Neural crest cell (in vitro differentiated cells): ENCODE results near the gene MILR1. TPM values are rescaled to one million over a fixed set of nuclear protein-coding genes. Genes with fewer than 3 reads are reported as not detected.
"Not testable (repeated sequence)": the region's sequence is repeated elsewhere in the genome, so short reads cannot be mapped to it uniquely, and the experiment has no call there.

Source experiments
- DNase-seq: peaks from one replicate; pipeline ENCODE4 v3.0.0; 2021; ENCODE audit warnings: low read depth, mixed read lengths, low spot score
- H3K27ac Mint-ChIP-seq: one replicate; pipeline ENCODE4 v1.8.0; 2021; ENCODE audit warnings: mild to moderate bottlenecking, mixed read lengths; ENCODE audit not compliant: unreplicated experiment
- H3K27me3 Mint-ChIP-seq: 2 replicates; pipeline ENCODE4 v1.8.0; 2021; ENCODE audit warnings: low read depth, mild to moderate bottlenecking, mixed read lengths
- H3K36me3 Mint-ChIP-seq: 2 replicates; pipeline ENCODE4 v1.8.0; 2021; ENCODE audit warnings: low read depth, mild to moderate bottlenecking, mixed read lengths
- H3K4me1 Mint-ChIP-seq: 2 replicates; pipeline ENCODE4 v1.8.0; 2021; ENCODE audit warnings: mixed read lengths
- H3K4me3 Mint-ChIP-seq: one replicate; pipeline ENCODE4 v1.8.0; 2021; ENCODE audit warnings: mild to moderate bottlenecking, mixed read lengths
- H3K9me3 Mint-ChIP-seq: 2 replicates; pipeline ENCODE4 v1.8.0; 2021; ENCODE audit warnings: mixed read lengths
- total RNA-seq: library from RNA; stranded (reverse); gene quantifications from 2 replicates; pipeline ENCODE4 v1.2.1, GENCODE V29; 2021
- TF ChIP-seq, protein P1 (sequence below): fragments of 200-600 bp; sonication (generic); conservative IDR thresholded peaks from 2 replicates; pipeline ENCODE4 v1.5.0; 2021; ENCODE audit warnings: antibody characterized with exemption, mild to moderate bottlenecking

Gene MILR1
- total RNA-seq, 1 donor from 2014 or later: not detected

DNA sequence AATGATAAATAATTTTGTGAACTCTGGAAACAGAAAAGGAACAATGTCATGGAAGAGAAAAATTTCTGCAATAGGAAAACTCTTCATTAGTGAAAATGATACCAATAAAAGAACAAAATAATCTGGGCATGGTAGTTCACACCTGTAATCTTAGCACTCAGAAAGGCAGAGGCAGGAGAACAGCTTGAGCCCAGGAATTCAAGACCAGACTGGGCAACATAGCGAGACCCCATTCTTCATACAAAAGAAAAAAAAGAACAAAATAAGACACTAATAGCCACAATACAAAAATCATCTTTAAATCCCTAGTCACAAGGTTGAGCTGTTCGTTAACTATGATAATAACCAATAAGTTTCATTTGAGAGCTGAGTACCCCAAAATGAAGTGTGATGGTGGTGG lies 39.4 kb downstream of the MILR1 start:
- peaks cover 16% of the 10 kb centered on the region for H3K36me3 Mint-ChIP-seq
- TF ChIP-seq, protein P1, sequence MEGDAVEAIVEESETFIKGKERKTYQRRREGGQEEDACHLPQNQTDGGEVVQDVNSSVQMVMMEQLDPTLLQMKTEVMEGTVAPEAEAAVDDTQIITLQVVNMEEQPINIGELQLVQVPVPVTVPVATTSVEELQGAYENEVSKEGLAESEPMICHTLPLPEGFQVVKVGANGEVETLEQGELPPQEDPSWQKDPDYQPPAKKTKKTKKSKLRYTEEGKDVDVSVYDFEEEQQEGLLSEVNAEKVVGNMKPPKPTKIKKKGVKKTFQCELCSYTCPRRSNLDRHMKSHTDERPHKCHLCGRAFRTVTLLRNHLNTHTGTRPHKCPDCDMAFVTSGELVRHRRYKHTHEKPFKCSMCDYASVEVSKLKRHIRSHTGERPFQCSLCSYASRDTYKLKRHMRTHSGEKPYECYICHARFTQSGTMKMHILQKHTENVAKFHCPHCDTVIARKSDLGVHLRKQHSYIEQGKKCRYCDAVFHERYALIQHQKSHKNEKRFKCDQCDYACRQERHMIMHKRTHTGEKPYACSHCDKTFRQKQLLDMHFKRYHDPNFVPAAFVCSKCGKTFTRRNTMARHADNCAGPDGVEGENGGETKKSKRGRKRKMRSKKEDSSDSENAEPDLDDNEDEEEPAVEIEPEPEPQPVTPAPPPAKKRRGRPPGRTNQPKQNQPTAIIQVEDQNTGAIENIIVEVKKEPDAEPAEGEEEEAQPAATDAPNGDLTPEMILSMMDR: no peak
- DNase-seq: no peak
- H3K4me3 Mint-ChIP-seq: no peak overlapping the region
- H3K4me1 Mint-ChIP-seq: no peaks in the 10 kb centered on the region
- no peaks in the 10 kb centered on the region for H3K9me3 Mint-ChIP-seq
- H3K27me3 Mint-ChIP-seq: no peaks in the 10 kb centered on the region
- no peak overlapping the region for H3K27ac Mint-ChIP-seq

- DNase-seq: no peak
- H3K4me1 Mint-ChIP-seq: peaks cover 18% of the 10 kb centered on the region
- H3K4me3 Mint-ChIP-seq: no peak overlapping the region
- no peaks in the 10 kb centered on the region for H3K9me3 Mint-ChIP-seq
- peaks cover 16% of the 10 kb centered on the region for H3K36me3 Mint-ChIP-seq
- peaks cover 2% of the 10 kb centered on the region for H3K27me3 Mint-ChIP-seq
- no peak overlapping the region for H3K27ac Mint-ChIP-seq
- TF ChIP-seq, protein P1: peak; percentile 57
These were observed 42.3 kb downstream of the MILR1 start for GRCh38 chr17:64491034-64491860.

DNA sequence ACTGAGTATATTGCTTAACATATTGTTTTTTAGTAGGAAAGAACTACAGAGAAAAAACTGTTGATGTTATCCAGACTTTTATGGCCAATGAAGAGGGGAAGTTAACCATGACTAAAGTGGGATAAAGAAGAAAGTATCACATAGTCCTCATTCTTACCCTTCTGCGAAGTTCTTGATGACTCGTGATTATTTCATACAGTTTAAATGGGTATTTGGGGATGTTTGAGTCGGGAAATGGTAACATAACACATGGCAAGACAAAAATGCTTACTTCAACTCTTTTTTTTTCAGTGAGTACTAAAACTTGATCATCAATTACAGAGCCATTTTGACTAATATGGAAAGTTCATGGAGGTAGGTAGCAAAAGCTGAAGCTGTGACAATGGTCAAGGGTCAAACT lies 43.1 kb downstream of the MILR1 start:
- Mint-ChIP-seq H3K4me3 (no peak overlapping the region), H3K27me3 (peaks cover 8% of the 10 kb centered on the region), H3K27ac (no peak overlapping the region), H3K4me1 (peaks cover 25% of the 10 kb centered on the region), H3K9me3 (no peaks in the 10 kb centered on the region), H3K36me3 (peaks cover 16% of the 10 kb centered on the region)
- no peak for DNase-seq
- TF ChIP-seq, protein P1: no peak

DNA sequence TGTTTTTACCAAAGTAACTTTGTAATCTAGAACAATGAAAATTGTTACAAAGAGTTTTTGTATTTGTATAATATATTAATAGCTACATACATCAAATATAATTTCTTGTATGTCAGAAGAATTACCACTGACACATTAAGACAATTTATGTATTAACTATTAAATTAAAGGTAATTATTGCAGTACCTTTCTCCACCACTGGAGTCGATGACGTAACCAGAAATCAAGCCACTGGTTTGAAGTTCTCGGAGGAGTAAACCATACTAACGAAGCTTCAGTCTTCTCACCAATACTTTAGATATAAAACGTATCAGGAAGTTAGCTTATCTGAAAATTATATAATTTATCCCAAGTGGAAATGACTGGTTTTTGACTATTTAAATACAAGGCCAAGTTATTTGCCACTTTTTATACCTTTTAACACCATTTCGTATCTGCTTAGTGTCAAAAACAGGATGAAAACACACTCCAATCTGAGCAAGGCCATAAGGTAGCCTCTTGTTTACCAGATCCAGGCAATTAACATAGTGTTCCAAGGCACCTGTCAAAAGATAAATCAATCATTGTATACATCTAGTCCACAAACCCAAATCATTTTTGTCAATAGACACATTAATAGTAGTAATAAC lies 43.7 kb downstream of the MILR1 start:
- no peak for DNase-seq
- Mint-ChIP-seq H3K9me3 (no peaks in the 10 kb centered on the region), H3K36me3 (peaks cover 16% of the 10 kb centered on the region), H3K4me1 (peaks cover 31% of the 10 kb centered on the region), H3K27ac (no peak overlapping the region), H3K4me3 (peak overlapping the region; percentile 71), H3K27me3 (peaks cover 12% of the 10 kb centered on the region)
- TF ChIP-seq, protein P1: peak; percentile 60

DNA sequence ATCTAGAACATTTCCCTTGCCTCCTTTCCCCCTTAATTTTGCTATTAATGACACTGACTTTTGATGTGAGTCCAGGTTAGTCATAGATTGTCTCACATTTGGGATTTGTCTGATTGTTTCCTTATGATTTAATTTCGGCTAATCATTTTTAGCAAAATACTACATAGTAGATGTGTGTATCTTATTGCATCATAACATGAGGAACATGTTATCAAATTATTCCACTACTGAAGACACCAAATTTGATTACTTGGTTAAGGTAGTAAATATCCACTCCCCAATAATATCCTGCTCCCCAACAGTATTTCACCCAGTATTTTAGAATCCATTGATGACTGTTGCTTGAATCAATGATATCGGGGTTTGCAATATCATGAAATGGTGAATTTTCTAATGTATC lies 45.2 kb downstream of the MILR1 start:
- H3K4me1 Mint-ChIP-seq: peaks cover 44% of the 10 kb centered on the region
- no peaks in the 10 kb centered on the region for H3K9me3 Mint-ChIP-seq
- peak overlapping the region; percentile 76 for H3K4me3 Mint-ChIP-seq
- DNase-seq: no peak
- no peak overlapping the region for H3K27ac Mint-ChIP-seq
- H3K36me3 Mint-ChIP-seq: peaks cover 16% of the 10 kb centered on the region
- peaks cover 12% of the 10 kb centered on the region for H3K27me3 Mint-ChIP-seq
- TF ChIP-seq, protein P1: no peak

- not testable (repeated sequence) for DNase-seq, H3K9me3 Mint-ChIP-seq, H3K27ac Mint-ChIP-seq
- Mint-ChIP-seq H3K4me3 (peak overlapping the region; percentile 99), H3K4me1 (peaks cover 50% of the 10 kb centered on the region), H3K36me3 (peaks cover 18% of the 10 kb centered on the region), H3K27me3 (peaks cover 12% of the 10 kb centered on the region)
These were observed 46.4 kb downstream of the MILR1 start for GRCh38 chr17:64495300-64495699.
